HFFc6 (cell line): ENCODE results near the gene WLS. TPM values are rescaled to one million over a fixed set of nuclear protein-coding genes. Genes with fewer than 3 reads are reported as not detected.
A peak's percentile ranks its signal among the peaks of the same experiment; 100 is the strongest.

ENCODE experiments used
- DNase-seq: peaks from one replicate; pipeline ENCODE4 v3.0.0-alpha.2; 2018
- H3K27ac Mint-ChIP-seq: 2 replicates; pipeline ENCODE4 v1.8.0; 2020; ENCODE audit warnings: mild to moderate bottlenecking, mixed read lengths
- H3K27me3 Mint-ChIP-seq: 2 replicates; pipeline ENCODE4 v1.8.0; 2021; ENCODE audit warnings: mild to moderate bottlenecking, moderate library complexity, mixed read lengths; ENCODE audit not compliant: insufficient read depth
- H3K36me3 Mint-ChIP-seq: 2 replicates; pipeline ENCODE4 v1.8.0; 2021; ENCODE audit warnings: low read depth, mixed read lengths
- H3K4me1 Mint-ChIP-seq: 2 replicates; pipeline ENCODE4 v1.8.0; 2020; ENCODE audit warnings: low read depth, mixed read lengths
- H3K4me3 Mint-ChIP-seq: 2 replicates; pipeline ENCODE4 v1.8.0; 2020; ENCODE audit warnings: mild to moderate bottlenecking, moderate library complexity, mixed read lengths
- H3K9me3 Mint-ChIP-seq: 2 replicates; pipeline ENCODE4 v1.8.0; 2020; ENCODE audit warnings: mild to moderate bottlenecking, mixed read lengths
- total RNA-seq, 6 experiments: library from RNA; stranded (reverse); fragmentation: NEBNext Ultra II Directional; extraction: Animal tissue kit (Norgen Biotek cat#: 25700); gene quantifications; 2 replicates in 1 of 6; 3 replicates in 5 of 6; pipeline ENCODE4 v1.2.3, GENCODE V29; 2021
- TF ChIP-seq, protein P1 (sequence below): fragments of 200-600 bp; sonication (generic); IDR thresholded peaks from 2 replicates; pipeline ENCODE4 v1.5.0; 2021; ENCODE audit warnings: antibody characterized with exemption, mild to moderate bottlenecking

Gene WLS
- total RNA-seq, 6 experiments from 2014 or later = 39.4 to 52.0 (median 42.3) TPM

DNA sequence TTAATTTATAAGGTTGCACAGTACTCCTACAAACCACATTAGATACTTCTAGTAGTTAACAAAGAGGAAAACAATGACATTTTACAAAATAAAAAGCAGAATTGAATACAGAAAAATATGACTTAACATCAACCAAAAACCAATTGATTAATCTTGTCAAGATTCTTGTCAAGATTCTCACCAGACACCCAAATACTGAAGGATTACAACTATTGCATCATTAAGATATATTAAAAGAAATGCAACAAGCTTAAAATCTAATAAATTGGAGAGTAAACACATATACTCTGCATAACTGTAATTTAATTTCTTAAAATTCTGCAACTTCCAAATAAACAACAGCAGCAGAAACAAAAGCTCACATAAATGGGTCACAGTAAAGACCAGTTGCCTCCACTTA is 4.7 kb downstream of the WLS start:
- Mint-ChIP-seq H3K9me3 (no peaks in the 10 kb centered on the region), H3K4me1 (peaks cover 40% of the 10 kb centered on the region), H3K27me3 (no peaks in the 10 kb centered on the region; the same call in 1 of the 2 replicates), H3K36me3 (peaks cover 8% of the 10 kb centered on the region; the same call in 1 of the 2 replicates), H3K27ac (no peak overlapping the region), H3K4me3 (no peak overlapping the region)
- no peak for DNase-seq
- TF ChIP-seq, protein P1, sequence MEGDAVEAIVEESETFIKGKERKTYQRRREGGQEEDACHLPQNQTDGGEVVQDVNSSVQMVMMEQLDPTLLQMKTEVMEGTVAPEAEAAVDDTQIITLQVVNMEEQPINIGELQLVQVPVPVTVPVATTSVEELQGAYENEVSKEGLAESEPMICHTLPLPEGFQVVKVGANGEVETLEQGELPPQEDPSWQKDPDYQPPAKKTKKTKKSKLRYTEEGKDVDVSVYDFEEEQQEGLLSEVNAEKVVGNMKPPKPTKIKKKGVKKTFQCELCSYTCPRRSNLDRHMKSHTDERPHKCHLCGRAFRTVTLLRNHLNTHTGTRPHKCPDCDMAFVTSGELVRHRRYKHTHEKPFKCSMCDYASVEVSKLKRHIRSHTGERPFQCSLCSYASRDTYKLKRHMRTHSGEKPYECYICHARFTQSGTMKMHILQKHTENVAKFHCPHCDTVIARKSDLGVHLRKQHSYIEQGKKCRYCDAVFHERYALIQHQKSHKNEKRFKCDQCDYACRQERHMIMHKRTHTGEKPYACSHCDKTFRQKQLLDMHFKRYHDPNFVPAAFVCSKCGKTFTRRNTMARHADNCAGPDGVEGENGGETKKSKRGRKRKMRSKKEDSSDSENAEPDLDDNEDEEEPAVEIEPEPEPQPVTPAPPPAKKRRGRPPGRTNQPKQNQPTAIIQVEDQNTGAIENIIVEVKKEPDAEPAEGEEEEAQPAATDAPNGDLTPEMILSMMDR = no peak

DNA sequence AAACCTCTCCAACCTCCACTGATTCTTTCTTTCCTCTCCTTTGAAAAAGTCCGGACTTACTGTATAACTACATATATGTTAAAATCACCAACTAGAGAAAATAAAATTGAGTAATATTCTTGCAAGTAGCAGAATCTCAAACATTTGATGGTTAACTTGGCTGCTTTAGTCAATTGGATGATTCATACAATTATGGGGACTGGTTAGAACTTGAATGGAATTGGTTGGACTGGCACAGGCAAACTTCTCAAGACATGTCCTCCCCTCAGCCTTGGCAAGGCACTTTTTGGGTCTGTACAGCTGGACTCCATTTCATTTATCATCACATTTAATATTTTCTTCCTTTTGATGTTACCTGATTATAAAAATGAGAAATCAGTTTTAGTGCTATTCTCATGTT is 6.5 kb downstream of the WLS start:
- peaks cover 56% of the 10 kb centered on the region for H3K4me1 Mint-ChIP-seq
- H3K27ac Mint-ChIP-seq = no peak overlapping the region
- no peaks in the 10 kb centered on the region for H3K27me3 Mint-ChIP-seq
- TF ChIP-seq, protein P1 = no peak
- H3K9me3 Mint-ChIP-seq = no peaks in the 10 kb centered on the region
- DNase-seq = no peak
- no peak overlapping the region for H3K4me3 Mint-ChIP-seq
- peaks cover 8% of the 10 kb centered on the region; the same call in 1 of the 2 replicates for H3K36me3 Mint-ChIP-seq

DNA sequence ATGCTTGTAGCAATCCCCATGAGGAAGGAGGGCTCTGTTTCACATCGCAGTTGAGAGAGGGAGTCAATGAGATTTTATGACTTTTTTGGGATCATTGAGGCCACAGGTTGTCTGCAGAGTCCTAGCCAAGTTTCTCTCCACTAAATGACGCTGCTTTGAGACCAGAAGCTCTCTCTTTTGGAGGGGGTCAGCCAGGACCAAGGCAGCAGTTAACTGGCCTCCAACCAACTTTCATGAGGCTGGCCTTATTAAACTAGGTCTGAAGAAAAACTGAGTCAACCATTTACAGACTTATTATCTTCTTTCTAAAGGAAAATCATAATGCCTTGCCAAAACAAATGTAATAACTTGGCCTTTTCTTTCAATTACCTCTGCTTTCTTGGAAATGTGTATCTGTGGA is 8.6 kb downstream of the WLS start:
- no peak overlapping the region for H3K4me3 Mint-ChIP-seq
- no peak for DNase-seq
- H3K4me1 Mint-ChIP-seq = peaks cover 45% of the 10 kb centered on the region
- TF ChIP-seq, protein P1 = no peak
- H3K27ac Mint-ChIP-seq = no peak overlapping the region
- H3K9me3 Mint-ChIP-seq = no peaks in the 10 kb centered on the region
- H3K36me3 Mint-ChIP-seq = peaks cover 8% of the 10 kb centered on the region; the same call in 1 of the 2 replicates
- H3K27me3 Mint-ChIP-seq = no peaks in the 10 kb centered on the region

DNA sequence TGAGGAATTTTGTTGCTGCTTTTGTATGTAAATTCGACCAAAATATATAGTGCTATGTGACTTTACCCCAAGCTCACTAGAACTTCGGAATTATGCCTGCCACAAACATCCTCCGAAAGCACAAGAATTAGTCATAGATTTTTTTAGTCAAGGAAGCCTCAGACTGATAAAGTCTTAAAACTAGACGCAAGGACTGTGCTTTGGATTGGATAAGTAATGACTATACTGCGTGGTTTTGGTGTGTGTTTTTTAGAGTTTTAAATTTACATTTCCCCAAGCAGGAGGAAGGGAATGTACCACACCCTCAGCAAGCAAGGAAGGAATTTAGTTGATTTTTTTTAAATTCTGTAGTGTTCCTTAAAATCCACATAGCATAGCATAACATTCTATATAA is 10.3 kb downstream of the WLS start:
- Mint-ChIP-seq H3K4me3 (peak overlapping the region; percentile 80), H3K27me3 (no peaks in the 10 kb centered on the region), H3K9me3 (no peaks in the 10 kb centered on the region), H3K27ac (peak overlapping the region; percentile 61), H3K36me3 (peaks cover 8% of the 10 kb centered on the region; the same call in 1 of the 2 replicates), H3K4me1 (peaks cover 50% of the 10 kb centered on the region)
- DNase-seq = peak; percentile 67
- TF ChIP-seq, protein P1 = no peak

DNA sequence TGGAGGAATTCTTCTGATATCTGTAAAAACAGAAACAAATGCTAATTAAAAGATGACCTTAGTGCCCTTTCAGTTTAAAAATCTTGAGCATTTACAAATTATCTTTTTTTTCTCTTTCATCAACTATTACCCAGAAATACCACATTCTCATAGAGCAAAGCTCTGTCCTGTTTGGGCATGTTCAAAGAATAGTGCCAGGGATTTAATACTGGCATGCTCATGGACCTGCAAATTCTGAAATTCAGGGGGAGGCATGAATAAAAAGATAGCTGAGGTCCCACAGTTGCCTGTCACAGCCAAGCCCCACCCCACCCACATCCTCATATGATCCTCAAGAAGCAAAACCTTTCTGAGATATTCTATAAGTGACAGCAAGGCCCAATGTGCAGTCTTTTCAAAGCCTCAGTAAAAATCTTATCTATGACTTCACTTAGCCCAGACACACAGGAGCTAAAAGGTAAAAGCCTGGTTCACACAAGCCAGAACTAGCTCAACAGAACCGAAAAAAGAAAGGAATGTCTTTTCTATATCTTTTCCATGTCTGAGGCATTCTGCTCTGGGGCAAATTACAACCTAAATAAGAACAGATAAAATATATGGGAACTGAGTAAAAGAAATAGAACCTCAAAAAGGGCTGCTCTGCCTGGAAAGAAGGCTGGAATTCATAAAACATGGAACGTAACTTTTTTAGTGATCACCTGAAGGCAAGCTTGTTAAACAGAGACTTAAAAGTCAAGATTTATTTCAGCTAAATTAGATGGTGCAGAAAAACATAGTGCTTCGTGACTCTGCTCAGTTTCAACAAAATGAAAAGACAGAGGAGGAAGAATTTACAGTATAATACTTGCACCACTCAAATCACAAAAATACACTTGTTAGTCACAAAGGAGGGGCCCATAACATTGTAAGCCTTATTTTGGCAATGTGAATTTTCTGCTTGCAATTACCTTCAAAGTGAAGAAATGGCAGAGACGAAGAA is 11.0 kb downstream of the WLS start:
- Mint-ChIP-seq H3K4me1 (peaks cover 50% of the 10 kb centered on the region), H3K9me3 (no peaks in the 10 kb centered on the region), H3K4me3 (peak overlapping the region; percentile 80), H3K27me3 (no peaks in the 10 kb centered on the region), H3K36me3 (0 out of 2 replicates have a peak, but pooled peaks cover 4% of the 10 kb centered on the region), H3K27ac (peak overlapping the region; percentile 61; the same call in 1 of the 2 replicates)
- TF ChIP-seq, protein P1 = no peak
- DNase-seq = no peak
